Measurements from ENCODE around the gene ACSL5. TPM values are rescaled to one million over a fixed set of nuclear protein-coding genes. Genes with fewer than 3 reads are reported as not detected.

Gene ACSL5
- total and polyA plus RNA-seq, 2 of the 8 experiments (the other 6 are each of a cell fraction or from before 2014, with no cell fraction given) = not detected

DNA sequence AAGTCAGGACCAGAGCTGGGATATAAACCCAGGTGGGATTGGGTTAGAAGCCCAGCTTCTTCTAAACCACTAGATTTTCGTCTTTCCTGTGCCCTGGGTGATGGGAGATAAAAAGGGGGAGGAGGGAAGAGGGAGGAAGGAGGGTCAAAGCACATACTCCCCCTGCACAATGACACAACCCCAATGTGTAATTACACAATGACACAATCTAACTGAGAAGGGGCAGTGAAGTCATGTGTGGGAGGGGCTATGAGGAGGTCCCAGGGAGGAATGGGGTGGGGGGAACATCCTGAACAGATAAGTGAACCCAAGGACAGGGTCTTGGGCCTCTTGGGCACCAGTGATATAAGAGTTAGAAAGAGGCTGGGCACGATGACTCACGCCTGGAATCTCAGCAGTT lies 46.2 kb upstream of the ACSL5 start:
- no peak overlapping the region for H2BK20ac ChIP-seq (ENCODE audit: low read length)
- H3K4ac ChIP-seq (replicated peaks; ENCODE audit: insufficient read length, low read depth, low read length) = no peak overlapping the region
- H3K79me2 ChIP-seq (ENCODE audit: control insufficient read depth in 1 of 2, insufficient read depth in 2 of 2, low read length in 2 of 2) = no peaks in the 10 kb centered on the region
- H2AK5ac ChIP-seq (ENCODE audit: low read depth, low read length) = no peak overlapping the region
- no peak overlapping the region for H3K18ac ChIP-seq (ENCODE audit: extremely low read depth, low read length)
- CTCF ChIA-PET (ENCODE audit: partially characterized antibody) = interaction anchor here (0.7 to 2.1 kb wide), 3 partner anchors 12 to 1055 kb away, joined by 4 to 5 read pairs (median 5); no protein-coding TSS in a partner anchor
- no peak overlapping the region for H2BK5ac ChIP-seq (ENCODE audit: low read depth, low read length)
- H3K23me2 ChIP-seq (ENCODE audit: low read depth, low read length) = no peaks in the 10 kb centered on the region
- H3K79me1 ChIP-seq (ENCODE audit: low read depth, low read length) = no peaks in the 10 kb centered on the region
- no peak overlapping the region for H3K4me3 ChIP-seq (ENCODE audit: extremely low read depth in 1 of 4, insufficient read depth in 2 of 4, low read depth in 3 of 4, low read length in 4 of 4)
- H4K8ac ChIP-seq (ENCODE audit: extremely low read depth, insufficient read depth, low read length) = no peak overlapping the region
- no peaks in the 10 kb centered on the region for H3K9me3 ChIP-seq (ENCODE audit: insufficient read depth in 2 of 2, low read depth in 1 of 2, low read length in 1 of 2)
- H3K36me3 ChIP-seq (ENCODE audit: control insufficient read depth in 2 of 4, insufficient read depth in 4 of 4, low read length in 3 of 4) = no peaks in the 10 kb centered on the region
- no peak overlapping the region for H3K14ac ChIP-seq (ENCODE audit: insufficient read length)
- no peak overlapping the region for H3K9ac ChIP-seq (replicated peaks in 1 of 4; ENCODE audit: extremely low read depth in 1 of 4, low read depth in 3 of 4, low read length in 3 of 4)
- no peak for FAIRE-seq
- POLR2A ChIA-PET (ENCODE audit: partially characterized antibody) = no interaction called here
- no peak overlapping the region for H4K5ac ChIP-seq (ENCODE audit: insufficient read length, low read depth, low read length)
- no peak overlapping the region for H2AFZ ChIP-seq (ENCODE audit: low read length)
- no peak overlapping the region for H3K4me2 ChIP-seq (ENCODE audit: insufficient read depth in 1 of 2, low read depth in 2 of 2, low read length in 2 of 2)
- H4K91ac ChIP-seq (replicated peaks; ENCODE audit: insufficient read length, low read length) = no peak overlapping the region
- no peaks in the 10 kb centered on the region for H4K20me1 ChIP-seq (replicated peaks in 1 of 2; ENCODE audit: control insufficient read depth in 1 of 2, insufficient read depth in 2 of 2, low read length in 2 of 2)
- WGBS, 2 experiments (ENCODE audit: extremely low coverage in 1 of 2, insufficient coverage in 1 of 2, insufficient read length in 1 of 2, insufficient replicate concordance in 2 of 2, low coverage in 1 of 2, low lambda C conversion rate in 2 of 2, missing lambda C conversion rate in 1 of 2) = 83% methylated on average over 3 of the region's 3 CpGs; no CpG with 5 or more reads in 1 of the 2 experiments
- TF ChIP-seq SP1 (IDR thresholded peaks at IDR 0.05; ENCODE audit: low read depth, low read length) (no peak), RXRA (IDR thresholded peaks at IDR 0.05; ENCODE audit: insufficient read depth, low read depth, low read length) (no peak), BACH1 (IDR thresholded peaks at IDR 0.05; ENCODE audit: low read length) (no peak)
- no peaks in the 10 kb centered on the region for H3K27me3 ChIP-seq (replicated peaks in 1 of 4; ENCODE audit: control insufficient read depth in 3 of 4, extremely low read depth in 1 of 4, insufficient read depth in 3 of 4, low read length in 3 of 4)
- DNase-seq (ENCODE audit: low read depth in 1 of 2, low spot score in 2 of 2) = no peak
- H2BK15ac ChIP-seq (ENCODE audit: low read length) = no peak overlapping the region
- no peak overlapping the region for H3K27ac ChIP-seq (ENCODE audit: low read depth, low read length)
- H3K4me1 ChIP-seq (replicated peaks in 1 of 4; ENCODE audit: control insufficient read depth in 3 of 4, insufficient read depth in 4 of 4, low read length in 3 of 4) = no peaks in the 10 kb centered on the region
- no peak overlapping the region for H2BK120ac ChIP-seq (replicated peaks; ENCODE audit: low read depth, low read length)
- no peak overlapping the region for H2BK12ac ChIP-seq (ENCODE audit: low read depth, low read length)
- no peak overlapping the region for H3K56ac ChIP-seq (replicated peaks; ENCODE audit: insufficient read length, low read depth, low read length)
- H3K23ac ChIP-seq (ENCODE audit: insufficient read length) = no peak overlapping the region
